Kidney (tissue), 14 donors: Measurements from ENCODE around the gene XPO5. TPM values are rescaled to one million over a fixed set of nuclear protein-coding genes. Genes with fewer than 3 reads are reported as not detected.

Experiments
- DNase-seq, 5 donors: peaks; one replicate each; pipeline ENCODE4 v3.0.0-alpha.2; 2013 to 2020
- FAIRE-seq: peaks from 2 replicates; lab custom pipeline; 2012; peaks lifted over from hg19 to GRCh38; lab: Jason Lieb, UNC
- H3K27ac ChIP-seq, 2 donors: one replicate each; pipeline ENCODE4 v1.7.0; 2013; ENCODE audit warnings: low read depth in 2 of 2, low read length in 2 of 2, inconsistent platforms in 1 of 2
- H3K27me3 ChIP-seq: one replicate; pipeline ENCODE4 v1.7.1; 2013; ENCODE audit warnings: low read length, inconsistent platforms; ENCODE audit not compliant: control insufficient read depth, insufficient read depth
- H3K36me3 ChIP-seq, 3 donors: one replicate each; pipeline versions ENCODE4 v1.7.0 to v1.7.1; 2013; ENCODE audit warnings: low read length in 3 of 3, control low read depth in 1 of 3, inconsistent platforms in 1 of 3; ENCODE audit not compliant: insufficient read depth in 3 of 3, control insufficient read depth in 2 of 3
- H3K4me1 ChIP-seq, 3 donors: one replicate each; pipeline versions ENCODE4 v1.7.0 to v1.7.1; 2013; ENCODE audit warnings: low read length in 3 of 3, inconsistent platforms in 1 of 3, low read depth in 1 of 3; ENCODE audit not compliant: control insufficient read depth in 2 of 3, insufficient read depth in 2 of 3
- H3K4me3 ChIP-seq, 3 donors: one replicate each; pipeline versions ENCODE4 v1.7.0 to v1.8.1; 2013; ENCODE audit warnings: low read length in 3 of 3, control low read depth in 1 of 3, inconsistent platforms in 1 of 3
- H3K9ac ChIP-seq, 3 donors: one replicate each; pipeline versions ENCODE4 v1.7.0 to v1.7.1; 2013; ENCODE audit warnings: low read length in 3 of 3, control low read depth in 1 of 3, inconsistent platforms in 1 of 3
- H3K9me3 ChIP-seq, 3 donors: one replicate each; pipeline versions ENCODE4 v1.7.0 to v1.7.1; 2013; ENCODE audit warnings: low read length in 3 of 3, control low read depth in 1 of 3, inconsistent platforms in 1 of 3; ENCODE audit not compliant: control insufficient read depth in 2 of 3, insufficient read depth in 1 of 3
- intact Hi-C: fragments of 100-400 bp; cut with DNase I; formaldehyde crosslinking; loops from one replicate; pipeline ENCODE4 v1.11.1; 2022
- polyA plus RNA-seq: library from polyadenylated mRNA; stranded (reverse); fragments of 350-450 nt; fragmentation: Illumina TruSeq; extraction: RNeasy Lipid Tissue Mini Kit (QIAGEN cat#74804); gene quantifications from one replicate; pipeline ENCODE4 v1.2.3, GENCODE V29; 2014; ENCODE audit warnings: low read depth, low replicate concordance; ENCODE audit not compliant: insufficient read depth
- total RNA-seq: library from RNA; stranded (reverse); fragmentation: NEBNext Ultra II Directional; extraction: Animal tissue kit (Norgen Biotek cat#: 25700); gene quantifications from one replicate; pipeline ENCODE4 v1.2.1, GENCODE V29; 2021
- TF ChIP-seq, protein P1 (sequence below): IDR thresholded peaks from 3 replicates; pipeline ENCODE4 v1.5.1; 2012; ENCODE audit warnings: mild to moderate bottlenecking, moderate library complexity, borderline replicate concordance; ENCODE audit not compliant: insufficient read depth; ENCODE audit errors: extremely low read depth
- donor health status: control.
- donor health status: control.
- donor health status: control.
- donor health status: control.
- donor health status: control.
- donor health status: DM: yes; HTN: yes; CAD: no.
- donor health status: Normal renal cell carcinoma (clear cell type).

Gene XPO5
- total and polyA plus RNA-seq, 2 donors from 2014 or later: 7.5 to 34.3 TPM

DNA sequence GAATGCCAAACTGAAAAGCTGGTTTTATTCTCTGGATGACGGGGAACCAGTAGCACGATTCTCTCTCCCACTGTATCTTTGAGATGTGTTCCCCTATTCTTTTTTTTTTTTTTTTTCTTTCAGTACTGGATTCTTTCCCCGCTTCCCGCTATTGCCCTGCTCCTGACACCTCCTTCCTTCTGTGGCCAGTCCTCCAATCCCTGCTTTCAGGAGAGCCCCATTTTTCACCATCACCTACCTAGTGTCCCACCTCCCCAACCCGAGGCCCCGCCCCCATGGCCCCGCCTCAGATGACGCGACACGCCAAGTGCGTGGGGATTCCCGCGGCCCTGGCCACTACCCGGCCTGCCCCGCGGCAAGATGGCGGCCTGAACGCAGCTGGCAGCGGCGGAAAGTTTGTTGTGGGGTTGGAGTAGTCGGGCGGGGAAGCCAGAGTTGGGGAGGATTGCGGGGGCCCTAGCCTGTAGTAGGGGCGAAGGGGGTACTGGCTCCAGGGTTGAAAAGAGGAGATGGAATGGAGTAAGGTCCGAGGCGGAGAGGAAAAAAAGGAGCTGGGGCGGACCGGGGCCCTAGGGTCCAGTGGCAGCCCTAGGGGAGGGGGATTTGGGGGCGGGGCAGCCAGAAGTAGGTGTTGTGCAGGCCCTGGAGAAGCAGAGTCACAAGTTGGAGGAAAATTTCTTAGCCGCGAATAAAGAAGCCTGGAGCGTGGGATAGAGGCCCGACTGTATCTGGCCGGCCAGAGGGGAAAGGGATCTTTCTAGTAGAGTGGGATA lies 98.4 kb downstream of the XPO5 start, which contains the start of gene TJAP1:
TSS of gene TJAP1 (plus strand) at position 336 of the 773 bp plus-strand sequence. CDS start 21,432 bp downstream, outside the sequence.
- DNase-seq (peak; percentile 96 to 97 (median 97)), FAIRE-seq (no peak)
- Histone ChIP-seq H3K27me3 (no peaks in the 10 kb centered on the region), H3K9me3 (no peaks in the 10 kb centered on the region), H3K36me3 (peaks cover 0 to under 1% (median 0%) of the 10 kb centered on the region in 3 donors), H3K9ac (peak within 1 kb of the TSS; percentile 35 to 92 (median 83)), H3K27ac (peak within 1 kb of the TSS in 1 of 2 donors; percentile 65), H3K4me3 (peak within 1 kb of the TSS; percentile 59 to 81 (median 78)), H3K4me1 (peaks cover 4 to 11% (median 6%) of the 10 kb centered on the region in 3 donors)
- intact Hi-C loops: no loop called here
- TF ChIP-seq, protein P1, sequence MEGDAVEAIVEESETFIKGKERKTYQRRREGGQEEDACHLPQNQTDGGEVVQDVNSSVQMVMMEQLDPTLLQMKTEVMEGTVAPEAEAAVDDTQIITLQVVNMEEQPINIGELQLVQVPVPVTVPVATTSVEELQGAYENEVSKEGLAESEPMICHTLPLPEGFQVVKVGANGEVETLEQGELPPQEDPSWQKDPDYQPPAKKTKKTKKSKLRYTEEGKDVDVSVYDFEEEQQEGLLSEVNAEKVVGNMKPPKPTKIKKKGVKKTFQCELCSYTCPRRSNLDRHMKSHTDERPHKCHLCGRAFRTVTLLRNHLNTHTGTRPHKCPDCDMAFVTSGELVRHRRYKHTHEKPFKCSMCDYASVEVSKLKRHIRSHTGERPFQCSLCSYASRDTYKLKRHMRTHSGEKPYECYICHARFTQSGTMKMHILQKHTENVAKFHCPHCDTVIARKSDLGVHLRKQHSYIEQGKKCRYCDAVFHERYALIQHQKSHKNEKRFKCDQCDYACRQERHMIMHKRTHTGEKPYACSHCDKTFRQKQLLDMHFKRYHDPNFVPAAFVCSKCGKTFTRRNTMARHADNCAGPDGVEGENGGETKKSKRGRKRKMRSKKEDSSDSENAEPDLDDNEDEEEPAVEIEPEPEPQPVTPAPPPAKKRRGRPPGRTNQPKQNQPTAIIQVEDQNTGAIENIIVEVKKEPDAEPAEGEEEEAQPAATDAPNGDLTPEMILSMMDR: no peak

DNA sequence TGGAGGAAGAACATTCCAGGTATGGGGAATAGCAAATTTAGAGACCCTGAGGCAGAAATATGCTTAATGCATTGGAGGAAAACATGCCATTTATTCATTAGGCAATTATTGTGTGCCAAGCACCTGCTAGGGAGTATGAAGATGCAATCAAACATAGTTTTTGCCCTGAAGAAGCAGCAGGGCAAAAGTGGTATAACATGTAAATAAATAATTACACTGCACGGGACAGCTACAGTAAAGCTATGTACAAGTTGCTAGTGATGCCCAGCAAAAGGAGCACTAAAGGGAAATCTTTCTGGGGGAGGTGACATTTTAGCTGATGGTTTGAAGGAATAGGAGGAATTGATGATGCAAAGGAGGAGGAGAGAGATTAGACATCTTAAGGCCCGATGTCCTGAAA lies 99.1 kb downstream of the XPO5 start:
- DNase-seq: no peak
- Histone ChIP-seq H3K27me3 (no peaks in the 10 kb centered on the region), H3K4me1 (peaks cover 4 to 11% (median 6%) of the 10 kb centered on the region in 3 donors), H3K9me3 (no peaks in the 10 kb centered on the region), H3K9ac (peak overlapping the region; percentile 21 to 92 (median 35)), H3K36me3 (no peaks in the 10 kb centered on the region), H3K4me3 (peak overlapping the region; percentile 59 to 78 (median 68)), H3K27ac (no peak overlapping the region)
- FAIRE-seq: no peak
- intact Hi-C loops: no loop called here
- TF ChIP-seq, protein P1: no peak

DNA sequence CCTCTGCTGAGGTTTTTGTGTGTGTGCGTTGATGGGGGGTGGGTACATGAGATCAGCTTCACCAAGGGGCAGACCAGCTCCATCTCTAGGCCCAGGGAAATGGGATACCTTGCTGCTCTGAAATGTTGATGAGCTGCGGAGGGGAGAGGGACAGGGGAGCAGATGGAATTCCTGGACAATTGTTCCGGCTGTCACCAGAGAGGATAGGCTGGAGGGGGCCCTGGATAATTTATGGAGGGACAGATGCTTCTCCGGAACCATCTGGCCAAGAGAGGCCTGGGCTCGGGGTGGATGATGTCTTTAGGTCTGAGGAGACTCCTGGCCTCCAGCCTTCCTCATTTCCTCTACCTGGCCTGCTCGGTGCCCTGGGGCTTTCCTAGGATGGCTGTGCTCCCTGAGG lies 100.3 kb downstream of the XPO5 start:
- intact Hi-C loops: no loop called here
- peaks cover 4 to 11% (median 6%) of the 10 kb centered on the region in 3 donors for H3K4me1 ChIP-seq
- H3K27ac ChIP-seq: no peak overlapping the region
- H3K9ac ChIP-seq: no peak overlapping the region
- DNase-seq (peak in 2 of 5 donors; percentile 18 to 45), FAIRE-seq (no peak)
- no peaks in the 10 kb centered on the region for H3K9me3 ChIP-seq
- TF ChIP-seq, protein P1: no peak
- no peaks in the 10 kb centered on the region for H3K36me3 ChIP-seq
- no peak overlapping the region for H3K4me3 ChIP-seq
- H3K27me3 ChIP-seq: no peaks in the 10 kb centered on the region
